H1 (cell line): Measurements from ENCODE around the gene LRBA. TPM values are rescaled to one million over a fixed set of nuclear protein-coding genes. Genes with fewer than 3 reads are reported as not detected.

Source experiments
- EZH2 ChIP-seq: fragments of 200-600 bp; sonication (generic); IDR thresholded peaks from 2 replicates; pipeline ENCODE4 v1.7.1; 2012; ENCODE audit warnings: low read depth, mild to moderate bottlenecking, moderate library complexity, low read length, inconsistent platforms; ENCODE audit not compliant: severe bottlenecking
- HDAC2 ChIP-seq, 2 experiments: fragments of 300-600 bp in 1 of 2; sonication (generic) in 1 of 2; IDR thresholded peaks; 2 replicates each; pipeline ENCODE4 v1.6.1; 2011 to 2012; ENCODE audit warnings: low read depth in 2 of 2, low read length in 2 of 2, mild to moderate bottlenecking in 2 of 2, moderate library complexity in 2 of 2, borderline replicate concordance in 1 of 2, inconsistent platforms in 1 of 2
- SIX5 ChIP-seq: IDR thresholded peaks from 2 replicates; pipeline ENCODE4 v1.6.1; 2011; ENCODE audit warnings: mild to moderate bottlenecking, low read depth, low read length
- ZNF274 ChIP-seq: IDR thresholded peaks from 2 replicates; pipeline ENCODE4 v1.7.0; 2012; ENCODE audit warnings: low read length, borderline replicate concordance; ENCODE audit errors: extremely low read depth
- polyA plus RNA-seq, 7 experiments: library from polyadenylated mRNA; depleted of rRNA in 3 of 7; stranded (reverse) in 5 of 7; unstranded in 2 of 7; fragments of >200 nt in 5 of 7; fragments of 200-250 nt in 2 of 7; gene quantifications; 1 replicate in 5 of 7; 2 replicates in 1 of 7; 4 replicates in 1 of 7; pipeline versions ENCODE4 v1.2.1 to v1.2.3, GENCODE V29; 2011 to 2013; ENCODE audit warnings: missing spikeins in 2 of 7, mixed read lengths in 2 of 7
- total RNA-seq: library from RNA; stranded (reverse); fragmentation: NEBNext Ultra II Directional; extraction: Animal tissue kit (Norgen Biotek cat#: 25700); gene quantifications from 2 replicates; pipeline ENCODE4 v1.2.1, GENCODE V29; 2021
- TF ChIP-seq, protein P1 (sequence below): fragments of 300-600 bp; sonication (generic); IDR thresholded peaks from 2 replicates; pipeline ENCODE4 v1.7.1; 2012; ENCODE audit warnings: low read length, moderate library complexity, mild to moderate bottlenecking, inconsistent platforms; ENCODE audit not compliant: insufficient replicate concordance
- TF ChIP-seq, protein P2 (sequence below): IDR thresholded peaks from 2 replicates; pipeline ENCODE4 v1.6.1; 2012; ENCODE audit warnings: low read length, inconsistent platforms
- TF ChIP-seq, protein P3 (sequence below): IDR thresholded peaks from 2 replicates; pipeline ENCODE4 v1.6.1; 2011; ENCODE audit warnings: low read length, improper control_type of control experiment

LRBA gene
- total and polyA plus RNA-seq, 2 of the 8 experiments (the other 6 are each of a cell fraction or from before 2014, with no cell fraction given): 54.6 to 83.2 TPM

DNA sequence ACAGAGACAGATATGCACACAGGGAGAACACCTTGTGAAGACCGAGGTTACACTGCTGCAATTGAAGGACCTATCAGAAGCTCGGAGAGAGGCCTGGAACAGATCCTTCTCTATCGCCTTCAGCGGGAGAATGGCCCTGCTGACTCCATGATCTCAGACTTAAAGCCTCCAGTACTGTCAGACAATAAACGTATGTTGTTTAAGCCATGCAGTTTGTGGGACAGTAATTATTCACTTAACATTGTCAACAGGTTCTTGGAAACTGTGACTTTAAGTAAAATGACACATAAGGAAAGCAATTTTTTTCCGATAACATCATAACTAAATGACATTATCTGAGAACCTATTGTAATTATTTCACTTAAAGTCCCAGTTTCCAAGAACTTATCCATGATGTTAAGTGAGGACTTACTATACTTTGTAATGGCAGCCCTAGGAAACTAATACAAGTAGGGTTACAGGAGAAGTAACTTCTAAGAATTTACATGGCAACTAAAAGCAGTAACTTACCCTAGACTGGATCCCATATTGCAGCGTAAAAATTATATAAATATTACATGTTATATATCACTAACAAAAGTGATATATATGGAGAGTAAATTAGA lies 613.9 kb downstream of the LRBA start (continued):
- TF ChIP-seq, protein P1, sequence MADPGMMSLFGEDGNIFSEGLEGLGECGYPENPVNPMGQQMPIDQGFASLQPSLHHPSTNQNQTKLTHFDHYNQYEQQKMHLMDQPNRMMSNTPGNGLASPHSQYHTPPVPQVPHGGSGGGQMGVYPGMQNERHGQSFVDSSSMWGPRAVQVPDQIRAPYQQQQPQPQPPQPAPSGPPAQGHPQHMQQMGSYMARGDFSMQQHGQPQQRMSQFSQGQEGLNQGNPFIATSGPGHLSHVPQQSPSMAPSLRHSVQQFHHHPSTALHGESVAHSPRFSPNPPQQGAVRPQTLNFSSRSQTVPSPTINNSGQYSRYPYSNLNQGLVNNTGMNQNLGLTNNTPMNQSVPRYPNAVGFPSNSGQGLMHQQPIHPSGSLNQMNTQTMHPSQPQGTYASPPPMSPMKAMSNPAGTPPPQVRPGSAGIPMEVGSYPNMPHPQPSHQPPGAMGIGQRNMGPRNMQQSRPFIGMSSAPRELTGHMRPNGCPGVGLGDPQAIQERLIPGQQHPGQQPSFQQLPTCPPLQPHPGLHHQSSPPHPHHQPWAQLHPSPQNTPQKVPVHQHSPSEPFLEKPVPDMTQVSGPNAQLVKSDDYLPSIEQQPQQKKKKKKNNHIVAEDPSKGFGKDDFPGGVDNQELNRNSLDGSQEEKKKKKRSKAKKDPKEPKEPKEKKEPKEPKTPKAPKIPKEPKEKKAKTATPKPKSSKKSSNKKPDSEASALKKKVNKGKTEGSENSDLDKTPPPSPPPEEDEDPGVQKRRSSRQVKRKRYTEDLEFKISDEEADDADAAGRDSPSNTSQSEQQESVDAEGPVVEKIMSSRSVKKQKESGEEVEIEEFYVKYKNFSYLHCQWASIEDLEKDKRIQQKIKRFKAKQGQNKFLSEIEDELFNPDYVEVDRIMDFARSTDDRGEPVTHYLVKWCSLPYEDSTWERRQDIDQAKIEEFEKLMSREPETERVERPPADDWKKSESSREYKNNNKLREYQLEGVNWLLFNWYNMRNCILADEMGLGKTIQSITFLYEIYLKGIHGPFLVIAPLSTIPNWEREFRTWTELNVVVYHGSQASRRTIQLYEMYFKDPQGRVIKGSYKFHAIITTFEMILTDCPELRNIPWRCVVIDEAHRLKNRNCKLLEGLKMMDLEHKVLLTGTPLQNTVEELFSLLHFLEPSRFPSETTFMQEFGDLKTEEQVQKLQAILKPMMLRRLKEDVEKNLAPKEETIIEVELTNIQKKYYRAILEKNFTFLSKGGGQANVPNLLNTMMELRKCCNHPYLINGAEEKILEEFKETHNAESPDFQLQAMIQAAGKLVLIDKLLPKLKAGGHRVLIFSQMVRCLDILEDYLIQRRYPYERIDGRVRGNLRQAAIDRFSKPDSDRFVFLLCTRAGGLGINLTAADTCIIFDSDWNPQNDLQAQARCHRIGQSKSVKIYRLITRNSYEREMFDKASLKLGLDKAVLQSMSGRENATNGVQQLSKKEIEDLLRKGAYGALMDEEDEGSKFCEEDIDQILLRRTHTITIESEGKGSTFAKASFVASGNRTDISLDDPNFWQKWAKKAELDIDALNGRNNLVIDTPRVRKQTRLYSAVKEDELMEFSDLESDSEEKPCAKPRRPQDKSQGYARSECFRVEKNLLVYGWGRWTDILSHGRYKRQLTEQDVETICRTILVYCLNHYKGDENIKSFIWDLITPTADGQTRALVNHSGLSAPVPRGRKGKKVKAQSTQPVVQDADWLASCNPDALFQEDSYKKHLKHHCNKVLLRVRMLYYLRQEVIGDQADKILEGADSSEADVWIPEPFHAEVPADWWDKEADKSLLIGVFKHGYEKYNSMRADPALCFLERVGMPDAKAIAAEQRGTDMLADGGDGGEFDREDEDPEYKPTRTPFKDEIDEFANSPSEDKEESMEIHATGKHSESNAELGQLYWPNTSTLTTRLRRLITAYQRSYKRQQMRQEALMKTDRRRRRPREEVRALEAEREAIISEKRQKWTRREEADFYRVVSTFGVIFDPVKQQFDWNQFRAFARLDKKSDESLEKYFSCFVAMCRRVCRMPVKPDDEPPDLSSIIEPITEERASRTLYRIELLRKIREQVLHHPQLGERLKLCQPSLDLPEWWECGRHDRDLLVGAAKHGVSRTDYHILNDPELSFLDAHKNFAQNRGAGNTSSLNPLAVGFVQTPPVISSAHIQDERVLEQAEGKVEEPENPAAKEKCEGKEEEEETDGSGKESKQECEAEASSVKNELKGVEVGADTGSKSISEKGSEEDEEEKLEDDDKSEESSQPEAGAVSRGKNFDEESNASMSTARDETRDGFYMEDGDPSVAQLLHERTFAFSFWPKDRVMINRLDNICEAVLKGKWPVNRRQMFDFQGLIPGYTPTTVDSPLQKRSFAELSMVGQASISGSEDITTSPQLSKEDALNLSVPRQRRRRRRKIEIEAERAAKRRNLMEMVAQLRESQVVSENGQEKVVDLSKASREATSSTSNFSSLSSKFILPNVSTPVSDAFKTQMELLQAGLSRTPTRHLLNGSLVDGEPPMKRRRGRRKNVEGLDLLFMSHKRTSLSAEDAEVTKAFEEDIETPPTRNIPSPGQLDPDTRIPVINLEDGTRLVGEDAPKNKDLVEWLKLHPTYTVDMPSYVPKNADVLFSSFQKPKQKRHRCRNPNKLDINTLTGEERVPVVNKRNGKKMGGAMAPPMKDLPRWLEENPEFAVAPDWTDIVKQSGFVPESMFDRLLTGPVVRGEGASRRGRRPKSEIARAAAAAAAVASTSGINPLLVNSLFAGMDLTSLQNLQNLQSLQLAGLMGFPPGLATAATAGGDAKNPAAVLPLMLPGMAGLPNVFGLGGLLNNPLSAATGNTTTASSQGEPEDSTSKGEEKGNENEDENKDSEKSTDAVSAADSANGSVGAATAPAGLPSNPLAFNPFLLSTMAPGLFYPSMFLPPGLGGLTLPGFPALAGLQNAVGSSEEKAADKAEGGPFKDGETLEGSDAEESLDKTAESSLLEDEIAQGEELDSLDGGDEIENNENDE: no peak
- TF ChIP-seq, protein P2, sequence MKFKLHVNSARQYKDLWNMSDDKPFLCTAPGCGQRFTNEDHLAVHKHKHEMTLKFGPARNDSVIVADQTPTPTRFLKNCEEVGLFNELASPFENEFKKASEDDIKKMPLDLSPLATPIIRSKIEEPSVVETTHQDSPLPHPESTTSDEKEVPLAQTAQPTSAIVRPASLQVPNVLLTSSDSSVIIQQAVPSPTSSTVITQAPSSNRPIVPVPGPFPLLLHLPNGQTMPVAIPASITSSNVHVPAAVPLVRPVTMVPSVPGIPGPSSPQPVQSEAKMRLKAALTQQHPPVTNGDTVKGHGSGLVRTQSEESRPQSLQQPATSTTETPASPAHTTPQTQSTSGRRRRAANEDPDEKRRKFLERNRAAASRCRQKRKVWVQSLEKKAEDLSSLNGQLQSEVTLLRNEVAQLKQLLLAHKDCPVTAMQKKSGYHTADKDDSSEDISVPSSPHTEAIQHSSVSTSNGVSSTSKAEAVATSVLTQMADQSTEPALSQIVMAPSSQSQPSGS: no peak
- TF ChIP-seq HDAC2 (IDR thresholded peaks at IDR 0.05; ENCODE audit: borderline replicate concordance in 1 of 2, low read depth in 2 of 2, low read length in 2 of 2) (no peak), SIX5 (no peak), ZNF274 (no peak), EZH2 (no peak)
- TF ChIP-seq, protein P3, sequence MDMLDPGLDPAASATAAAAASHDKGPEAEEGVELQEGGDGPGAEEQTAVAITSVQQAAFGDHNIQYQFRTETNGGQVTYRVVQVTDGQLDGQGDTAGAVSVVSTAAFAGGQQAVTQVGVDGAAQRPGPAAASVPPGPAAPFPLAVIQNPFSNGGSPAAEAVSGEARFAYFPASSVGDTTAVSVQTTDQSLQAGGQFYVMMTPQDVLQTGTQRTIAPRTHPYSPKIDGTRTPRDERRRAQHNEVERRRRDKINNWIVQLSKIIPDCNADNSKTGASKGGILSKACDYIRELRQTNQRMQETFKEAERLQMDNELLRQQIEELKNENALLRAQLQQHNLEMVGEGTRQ: no peak
